HepG2 (cell line): ENCODE results near the gene COX7A2L.

Experiments
- SALL2 ChIP-seq: sonication (generic); formaldehyde crosslinking; IDR thresholded peaks from 2 replicates; pipeline ENCODE4 v1.8.1; 2023; ENCODE audit warnings: mild to moderate bottlenecking, missing genetic modification reagents, inconsistent platforms
- YY1 ChIP-seq: IDR thresholded peaks from 2 replicates; pipeline ENCODE4 v1.6.1; 2011; ENCODE audit warnings: low read length, low read depth, moderate library complexity, mild to moderate bottlenecking; ENCODE audit not compliant: insufficient read depth, insufficient replicate concordance
- TF ChIP-seq, protein P1 (sequence below): sonication (generic); formaldehyde crosslinking; IDR thresholded peaks from 2 replicates; pipeline ENCODE4 v1.5.0; 2020; ENCODE audit warnings: mild to moderate bottlenecking, missing genetic modification reagents, moderate library complexity
- TF ChIP-seq, protein P2 (sequence below): sonication (generic); formaldehyde crosslinking; conservative IDR thresholded peaks from 2 replicates; pipeline ENCODE4 v1.4.0; 2020; ENCODE audit warnings: missing genetic modification reagents
- TF ChIP-seq, protein P3 (sequence below): sonication (generic); formaldehyde crosslinking; IDR thresholded peaks from 2 replicates; pipeline ENCODE4 v1.4.0; 2020; ENCODE audit warnings: missing genetic modification reagents

DNA sequence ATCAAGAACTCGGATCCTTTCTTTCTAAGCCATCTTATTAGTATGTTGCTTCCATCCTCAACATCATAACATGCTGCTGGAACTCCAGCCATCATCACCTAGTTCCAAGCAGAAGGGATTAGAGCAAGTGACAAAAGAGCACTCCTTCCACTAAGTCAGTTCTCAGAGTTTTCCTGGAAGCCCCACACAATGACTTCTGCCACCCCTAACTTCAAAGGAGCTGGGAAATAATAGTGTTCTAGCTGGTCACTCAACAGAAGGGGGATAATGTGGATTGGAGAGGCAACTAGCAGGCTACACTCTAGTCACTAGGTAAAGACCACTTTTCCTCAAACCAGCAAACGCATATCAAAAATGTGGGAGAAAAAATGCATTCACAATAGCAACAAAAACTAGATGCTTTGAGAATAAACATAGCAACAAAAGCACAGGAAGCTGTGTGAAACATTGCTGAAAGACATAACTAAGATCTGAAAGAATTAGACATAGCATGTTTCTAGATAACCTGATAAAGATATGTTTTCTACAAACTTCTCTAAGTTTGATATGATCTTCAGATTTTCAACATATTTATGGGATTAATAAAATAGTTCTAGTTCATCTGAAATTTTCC lies 39.5 kb downstream of the COX7A2L start:
- TF ChIP-seq, protein P1, sequence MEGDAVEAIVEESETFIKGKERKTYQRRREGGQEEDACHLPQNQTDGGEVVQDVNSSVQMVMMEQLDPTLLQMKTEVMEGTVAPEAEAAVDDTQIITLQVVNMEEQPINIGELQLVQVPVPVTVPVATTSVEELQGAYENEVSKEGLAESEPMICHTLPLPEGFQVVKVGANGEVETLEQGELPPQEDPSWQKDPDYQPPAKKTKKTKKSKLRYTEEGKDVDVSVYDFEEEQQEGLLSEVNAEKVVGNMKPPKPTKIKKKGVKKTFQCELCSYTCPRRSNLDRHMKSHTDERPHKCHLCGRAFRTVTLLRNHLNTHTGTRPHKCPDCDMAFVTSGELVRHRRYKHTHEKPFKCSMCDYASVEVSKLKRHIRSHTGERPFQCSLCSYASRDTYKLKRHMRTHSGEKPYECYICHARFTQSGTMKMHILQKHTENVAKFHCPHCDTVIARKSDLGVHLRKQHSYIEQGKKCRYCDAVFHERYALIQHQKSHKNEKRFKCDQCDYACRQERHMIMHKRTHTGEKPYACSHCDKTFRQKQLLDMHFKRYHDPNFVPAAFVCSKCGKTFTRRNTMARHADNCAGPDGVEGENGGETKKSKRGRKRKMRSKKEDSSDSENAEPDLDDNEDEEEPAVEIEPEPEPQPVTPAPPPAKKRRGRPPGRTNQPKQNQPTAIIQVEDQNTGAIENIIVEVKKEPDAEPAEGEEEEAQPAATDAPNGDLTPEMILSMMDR (CRISPR knock-in tag) = no peak
- no peak for TF ChIP-seq YY1
- TF ChIP-seq, protein P2, sequence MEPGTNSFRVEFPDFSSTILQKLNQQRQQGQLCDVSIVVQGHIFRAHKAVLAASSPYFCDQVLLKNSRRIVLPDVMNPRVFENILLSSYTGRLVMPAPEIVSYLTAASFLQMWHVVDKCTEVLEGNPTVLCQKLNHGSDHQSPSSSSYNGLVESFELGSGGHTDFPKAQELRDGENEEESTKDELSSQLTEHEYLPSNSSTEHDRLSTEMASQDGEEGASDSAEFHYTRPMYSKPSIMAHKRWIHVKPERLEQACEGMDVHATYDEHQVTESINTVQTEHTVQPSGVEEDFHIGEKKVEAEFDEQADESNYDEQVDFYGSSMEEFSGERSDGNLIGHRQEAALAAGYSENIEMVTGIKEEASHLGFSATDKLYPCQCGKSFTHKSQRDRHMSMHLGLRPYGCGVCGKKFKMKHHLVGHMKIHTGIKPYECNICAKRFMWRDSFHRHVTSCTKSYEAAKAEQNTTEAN (CRISPR knock-in tag) = no peak
- TF ChIP-seq, protein P3, sequence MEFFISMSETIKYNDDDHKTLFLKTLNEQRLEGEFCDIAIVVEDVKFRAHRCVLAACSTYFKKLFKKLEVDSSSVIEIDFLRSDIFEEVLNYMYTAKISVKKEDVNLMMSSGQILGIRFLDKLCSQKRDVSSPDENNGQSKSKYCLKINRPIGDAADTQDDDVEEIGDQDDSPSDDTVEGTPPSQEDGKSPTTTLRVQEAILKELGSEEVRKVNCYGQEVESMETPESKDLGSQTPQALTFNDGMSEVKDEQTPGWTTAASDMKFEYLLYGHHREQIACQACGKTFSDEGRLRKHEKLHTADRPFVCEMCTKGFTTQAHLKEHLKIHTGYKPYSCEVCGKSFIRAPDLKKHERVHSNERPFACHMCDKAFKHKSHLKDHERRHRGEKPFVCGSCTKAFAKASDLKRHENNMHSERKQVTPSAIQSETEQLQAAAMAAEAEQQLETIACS (CRISPR knock-in tag) = no peak
- TF ChIP-seq SALL2 (CRISPR knock-in tag) = no peak
